Measurements from ENCODE around the gene GLT1D1.

Gene GLT1D1

DNA sequence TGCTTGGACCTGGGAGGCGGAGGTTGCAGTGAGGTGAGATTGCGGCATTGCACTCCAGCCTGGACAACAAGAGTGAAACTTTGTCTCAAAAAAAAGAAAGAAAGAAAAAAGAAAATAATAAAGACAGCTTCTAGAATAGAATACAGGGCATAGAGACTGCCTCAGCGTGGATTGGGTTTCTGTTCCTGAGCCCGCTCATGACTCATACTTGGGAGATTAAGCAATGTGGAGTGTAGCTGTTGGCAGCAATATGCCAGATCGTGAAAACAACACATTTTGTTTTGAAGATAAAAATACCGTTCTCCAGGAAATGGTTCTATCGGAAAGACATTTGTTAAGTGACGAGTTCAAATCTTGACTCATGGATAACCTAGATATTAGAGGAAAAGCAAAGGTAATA lies 67.2 kb downstream of the GLT1D1 start:
- H2AFZ ChIP-seq (ENCODE audit: low read length): no peak overlapping the region
- no peak for DNase-seq

DNA sequence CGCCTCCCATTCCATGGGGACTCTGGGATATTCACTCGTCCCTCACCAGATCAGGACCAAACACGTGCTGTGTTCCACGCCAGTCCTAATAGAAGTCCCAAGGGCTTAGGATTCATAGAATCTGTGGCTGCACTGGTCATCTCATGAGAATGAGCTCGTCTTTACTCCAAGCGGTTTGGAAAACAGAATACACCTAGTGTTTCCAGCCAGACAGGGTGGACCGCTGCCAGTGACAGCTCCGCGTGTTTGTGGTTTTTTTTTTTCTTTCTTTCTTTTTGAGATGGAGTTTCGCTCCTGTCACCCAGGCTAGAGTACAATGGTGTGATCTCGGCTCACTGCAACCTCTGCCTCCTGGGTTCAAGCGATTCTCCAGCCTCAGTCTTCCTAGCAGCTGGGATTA lies 75.1 kb downstream of the GLT1D1 start:
- Histone ChIP-seq H3K27ac (ENCODE audit: low read length) (no peak overlapping the region), H3F3A (ENCODE audit: insufficient read depth, low read length) (no peaks in the 10 kb centered on the region), H3K9ac (ENCODE audit: low read length) (no peak overlapping the region), H3K27me3 (replicated peaks; ENCODE audit: insufficient read depth, low read length) (no peaks in the 10 kb centered on the region), H3K9me3 (replicated peaks; ENCODE audit: insufficient read depth, low read length) (no peaks in the 10 kb centered on the region), H3K4me1 (ENCODE audit: low read length) (no peaks in the 10 kb centered on the region), H4K20me1 (ENCODE audit: insufficient read depth, low read length) (no peaks in the 10 kb centered on the region), H3K36me3 (replicated peaks; ENCODE audit: insufficient read depth, low read length) (no peaks in the 10 kb centered on the region), H3K79me2 (ENCODE audit: low read length) (no peaks in the 10 kb centered on the region), H3K4me3 (ENCODE audit: low read length) (no peak overlapping the region), H2AFZ (ENCODE audit: low read length) (no peak overlapping the region), H3K9me2 (replicated peaks; ENCODE audit: insufficient read depth, low read length) (no peaks in the 10 kb centered on the region), H3K4me2 (ENCODE audit: low read depth, low read length) (no peak overlapping the region)
- DNase-seq: no peak
- TF ChIP-seq CTCF (IDR thresholded peaks at IDR 0.05; ENCODE audit: low read length): no peak
- TF ChIP-seq EZH2 (optimal IDR thresholded peaks at IDR 0.05; ENCODE audit: low read depth, low read length): no peak
- no peak for TF ChIP-seq EZH2phosphoT487 (IDR thresholded peaks at IDR 0.05; ENCODE audit: low read length)

More for the DNA sequence above, 67.2 kb downstream of the GLT1D1 start:
- no peak overlapping the region for H3K4me3 ChIP-seq (ENCODE audit: low read length)
- no peaks in the 10 kb centered on the region for H3F3A ChIP-seq (ENCODE audit: insufficient read depth, low read length)
- no peaks in the 10 kb centered on the region for H3K9me3 ChIP-seq (replicated peaks; ENCODE audit: insufficient read depth, low read length)
- TF ChIP-seq EZH2 (optimal IDR thresholded peaks at IDR 0.05; ENCODE audit: low read depth, low read length) (no peak), EZH2phosphoT487 (IDR thresholded peaks at IDR 0.05; ENCODE audit: low read length) (no peak), CTCF (IDR thresholded peaks at IDR 0.05; ENCODE audit: low read length) (no peak)
- H3K27me3 ChIP-seq (replicated peaks; ENCODE audit: insufficient read depth, low read length): no peaks in the 10 kb centered on the region
- H4K20me1 ChIP-seq (ENCODE audit: insufficient read depth, low read length): no peaks in the 10 kb centered on the region
- no peaks in the 10 kb centered on the region for H3K79me2 ChIP-seq (ENCODE audit: low read length)
- H3K9me2 ChIP-seq (replicated peaks; ENCODE audit: insufficient read depth, low read length): no peaks in the 10 kb centered on the region
- no peak overlapping the region for H3K4me2 ChIP-seq (ENCODE audit: low read depth, low read length)
- no peaks in the 10 kb centered on the region for H3K4me1 ChIP-seq (ENCODE audit: low read length)
- no peak overlapping the region for H3K27ac ChIP-seq (ENCODE audit: low read length)
- H3K9ac ChIP-seq (ENCODE audit: low read length): no peak overlapping the region
- H3K36me3 ChIP-seq (replicated peaks; ENCODE audit: insufficient read depth, low read length): no peaks in the 10 kb centered on the region

DNA sequence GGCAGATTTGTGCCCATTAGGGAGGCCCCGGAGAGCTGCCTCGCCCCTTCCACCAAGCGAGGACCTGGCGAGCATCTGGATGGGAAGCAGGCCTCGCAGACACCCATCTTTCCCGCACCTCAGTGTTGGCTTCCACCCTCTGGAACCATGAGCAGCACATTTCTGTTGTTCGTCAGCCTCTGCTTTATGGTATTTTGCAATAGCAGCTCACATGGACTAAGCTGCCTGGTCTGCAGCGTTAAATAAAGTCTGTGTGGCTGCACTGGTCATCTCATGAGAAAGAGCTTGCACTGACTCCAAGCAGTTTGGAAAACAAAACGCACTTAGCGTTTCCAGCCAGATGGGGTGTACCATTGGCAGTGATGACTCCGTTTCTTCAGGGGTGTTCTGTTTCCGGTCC lies 75.8 kb downstream of the GLT1D1 start:
- Histone ChIP-seq H3K27ac (ENCODE audit: low read length) (no peak overlapping the region), H3K9me2 (replicated peaks; ENCODE audit: insufficient read depth, low read length) (no peaks in the 10 kb centered on the region), H3K36me3 (replicated peaks; ENCODE audit: insufficient read depth, low read length) (no peaks in the 10 kb centered on the region), H3F3A (ENCODE audit: insufficient read depth, low read length) (no peaks in the 10 kb centered on the region), H3K4me1 (ENCODE audit: low read length) (no peaks in the 10 kb centered on the region), H3K4me3 (ENCODE audit: low read length) (no peak overlapping the region), H3K9ac (ENCODE audit: low read length) (no peak overlapping the region), H3K9me3 (replicated peaks; ENCODE audit: insufficient read depth, low read length) (no peaks in the 10 kb centered on the region), H3K79me2 (ENCODE audit: low read length) (no peaks in the 10 kb centered on the region), H3K4me2 (ENCODE audit: low read depth, low read length) (no peak overlapping the region), H3K27me3 (replicated peaks; ENCODE audit: insufficient read depth, low read length) (no peaks in the 10 kb centered on the region), H4K20me1 (ENCODE audit: insufficient read depth, low read length) (no peaks in the 10 kb centered on the region), H2AFZ (ENCODE audit: low read length) (no peak overlapping the region)
- no peak for DNase-seq
- no peak for TF ChIP-seq EZH2phosphoT487 (IDR thresholded peaks at IDR 0.05; ENCODE audit: low read length)
- TF ChIP-seq CTCF (IDR thresholded peaks at IDR 0.05; ENCODE audit: low read length): no peak
- TF ChIP-seq EZH2 (optimal IDR thresholded peaks at IDR 0.05; ENCODE audit: low read depth, low read length): no peak

Measured in MM.1S (cell line).